ENCODE measurements around the gene RLN3.
"Not testable (repeated sequence)": the region's sequence is repeated elsewhere in the genome, so short reads cannot be mapped to it uniquely, and the experiment has no call there.

The RLN3 gene

GRCh38 chr19:14021474-14021873 lies 6.5 kb upstream of the RLN3 start:
- no peak for DNase-seq (ENCODE audit: low spot score)

DNA sequence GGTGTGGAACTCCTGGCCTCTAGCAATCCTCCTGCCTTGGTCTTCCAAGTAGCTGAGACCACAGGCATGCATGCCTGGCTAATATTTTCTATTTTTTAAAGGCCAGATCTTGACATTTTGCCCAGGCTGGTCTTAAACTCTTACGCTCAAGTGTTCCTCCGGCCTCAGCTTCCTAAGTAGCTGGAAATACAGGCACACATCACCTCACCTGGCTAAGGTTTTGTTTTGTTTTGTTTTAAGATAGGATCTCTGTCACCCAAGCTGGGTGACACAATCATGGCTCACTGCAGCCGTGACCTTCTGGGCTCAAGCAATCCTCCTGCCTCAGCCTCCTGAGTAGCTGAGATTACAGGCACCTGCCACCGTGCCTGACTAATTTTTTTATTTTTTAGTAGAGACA lies 5.5 kb upstream of the RLN3 start:
- no peak for DNase-seq (ENCODE audit: low spot score)

DNA sequence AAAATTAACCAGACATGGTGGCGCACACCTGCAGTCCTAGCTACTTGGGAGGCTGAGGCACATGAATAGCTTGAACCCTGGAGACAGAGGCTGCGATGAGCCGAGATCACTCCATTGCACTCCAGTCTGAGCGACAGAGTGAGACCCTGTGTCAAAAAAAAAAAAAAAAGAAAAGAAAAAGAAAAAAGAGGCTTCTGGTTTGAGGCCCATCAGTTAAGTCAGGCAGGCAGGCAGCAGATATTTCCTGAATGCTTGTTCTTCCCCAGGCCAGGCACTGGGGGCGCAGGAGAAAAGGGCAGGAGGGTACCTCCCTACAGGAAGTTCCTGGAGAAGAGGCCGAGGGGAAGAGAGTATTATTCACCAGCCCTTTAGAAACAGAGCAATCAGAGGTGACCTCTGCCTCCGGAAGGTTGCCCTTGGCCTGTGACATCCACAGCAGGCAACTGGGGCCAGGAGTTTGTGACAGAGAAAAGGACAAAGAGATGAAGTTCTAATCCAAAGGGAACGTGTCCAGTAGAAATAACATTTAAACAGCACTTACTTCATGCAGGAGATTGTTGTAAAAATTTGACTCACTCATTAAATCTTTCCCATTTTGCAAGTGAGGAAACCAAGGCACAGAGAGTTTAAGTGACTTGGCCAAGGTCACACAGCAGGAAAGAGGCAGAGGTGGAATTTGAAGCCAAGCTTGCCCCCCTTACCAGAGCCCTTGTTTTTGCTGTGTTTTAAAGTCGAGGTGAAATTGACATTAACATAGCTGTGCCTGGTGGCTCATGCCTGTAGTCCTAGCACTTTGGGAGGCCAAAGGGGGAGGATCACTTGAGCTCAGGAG lies 4.3 kb upstream of the RLN3 start:
- peak; percentile 71 for DNase-seq (ENCODE audit: low spot score)

DNA sequence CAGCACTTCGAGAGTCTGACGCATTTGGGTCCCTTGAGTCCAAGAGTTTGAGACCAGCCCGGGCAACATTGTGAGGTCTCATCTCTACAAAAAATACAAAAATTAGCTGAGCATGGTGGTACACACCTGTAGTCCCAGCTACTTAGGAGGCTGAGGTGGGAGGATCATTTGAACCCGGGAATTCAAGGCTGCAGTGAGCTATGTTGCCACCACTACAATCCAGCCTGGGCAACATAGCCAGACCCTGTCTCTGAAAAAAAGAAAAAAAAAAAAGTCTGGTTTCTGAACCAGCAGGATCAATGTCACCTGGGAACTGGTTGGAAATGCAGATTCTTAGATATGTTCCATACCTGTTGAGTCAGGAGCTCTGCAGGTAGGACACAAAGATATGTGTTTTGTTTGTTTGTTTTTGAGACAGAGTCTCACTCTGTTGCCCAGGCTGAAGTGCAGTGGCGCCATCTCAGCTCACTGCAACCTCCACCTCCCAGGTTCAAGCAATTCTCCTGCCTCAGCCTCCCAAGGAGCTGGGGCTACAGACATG lies 1.2 kb upstream of the RLN3 start:
- DNase-seq (ENCODE audit: low spot score): not testable (repeated sequence)

DNA sequence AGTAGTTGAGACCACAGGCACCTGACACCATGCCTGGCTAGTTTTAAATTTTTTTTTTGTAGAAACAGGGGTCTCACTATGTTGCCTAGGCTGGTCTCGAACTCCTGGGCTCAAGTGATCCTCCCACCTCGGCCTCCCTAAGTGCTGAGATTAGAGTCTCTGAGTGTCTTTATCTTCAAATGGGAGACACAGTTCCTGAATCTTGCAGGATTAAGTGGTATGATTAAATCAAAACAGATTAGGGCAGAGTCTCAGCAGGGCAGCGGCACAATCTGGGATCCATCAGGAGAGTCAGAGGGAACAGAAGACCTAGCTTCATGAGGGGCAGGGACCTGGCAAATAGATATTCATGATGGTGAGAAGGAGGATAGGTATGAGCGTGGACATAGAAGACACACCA lies 953 bp downstream of the RLN3 start:
- no peak for DNase-seq (ENCODE audit: low spot score)

DNA sequence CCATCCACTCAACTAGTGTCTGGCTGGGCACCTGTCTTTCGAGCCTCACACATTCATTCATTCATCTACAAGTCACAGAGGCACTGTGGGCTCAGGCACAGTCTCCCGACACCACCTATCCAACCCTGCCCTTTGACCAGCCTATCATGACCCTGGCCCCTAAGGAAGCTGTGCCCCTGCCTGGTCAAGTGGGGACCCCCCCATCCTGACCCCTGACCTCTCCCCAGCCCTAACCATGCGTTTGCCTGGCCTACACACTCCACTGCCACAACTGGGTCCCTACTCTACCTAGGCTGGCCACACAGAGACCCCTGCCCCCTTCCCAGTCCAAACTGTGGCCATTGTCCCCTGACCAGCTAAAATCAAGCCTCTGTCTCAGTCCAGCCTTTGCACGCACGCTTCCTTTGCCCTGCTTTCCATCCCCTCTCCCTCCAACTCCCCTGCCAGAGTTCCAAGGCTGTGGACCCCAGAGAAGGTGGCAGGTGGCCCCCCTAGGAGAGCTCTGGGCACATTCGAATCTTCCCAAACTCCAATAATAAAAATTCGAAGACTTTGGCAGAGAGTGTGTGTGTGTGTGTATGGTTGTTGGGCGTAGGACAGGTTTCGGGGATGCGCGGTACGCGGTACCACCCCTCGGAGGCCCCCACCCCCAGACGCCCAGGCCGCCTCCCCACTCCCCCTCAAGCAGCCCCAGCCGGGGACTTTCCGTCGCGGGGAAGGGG lies 3.2 kb downstream of the RLN3 start:
- no peak for DNase-seq (ENCODE audit: low spot score)

DNA sequence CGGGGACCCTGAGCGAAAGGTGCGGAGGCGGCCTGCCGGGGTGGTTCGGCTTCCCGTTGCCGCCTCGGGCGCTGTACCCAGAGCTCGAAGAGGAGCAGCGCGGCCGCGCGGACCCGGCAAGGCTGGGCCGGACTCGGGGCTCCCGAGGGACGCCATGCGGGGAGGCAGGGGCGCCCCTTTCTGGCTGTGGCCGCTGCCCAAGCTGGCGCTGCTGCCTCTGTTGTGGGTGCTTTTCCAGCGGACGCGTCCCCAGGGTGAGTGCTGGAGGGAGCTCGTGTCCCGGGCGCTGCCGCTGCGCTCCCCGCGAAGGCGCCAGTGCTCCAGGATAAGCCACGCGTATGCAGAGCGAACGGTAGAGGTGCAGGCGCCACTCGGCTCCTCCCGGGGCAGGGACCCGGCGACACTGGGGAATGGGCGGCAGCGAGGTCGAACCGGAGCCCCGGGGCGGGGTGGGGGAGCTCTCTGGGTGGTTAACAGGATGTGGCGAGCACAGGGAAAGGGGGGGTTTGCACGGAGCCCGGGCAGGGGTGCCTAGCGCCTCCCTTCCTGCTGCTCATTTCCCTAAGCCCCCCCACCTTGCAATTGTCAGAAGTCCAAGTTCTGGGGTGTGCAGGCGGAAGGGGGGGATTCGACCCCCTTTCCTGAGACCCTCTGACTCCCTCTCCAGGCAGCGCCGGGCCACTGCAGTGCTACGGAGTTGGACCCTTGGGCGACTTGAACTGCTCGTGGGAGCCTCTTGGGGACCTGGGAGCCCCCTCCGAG lies 4.0 kb downstream of the RLN3 start, which contains the start of gene IL27RA:
IL27RA (plus strand) TSS at position 44 of the 762 bp plus-strand sequence; CDS start at position 155, 111 bp downstream.
- peak; percentile 34 for DNase-seq (ENCODE audit: low spot score)

GRCh38 chr19:14033946-14034345 lies 6.0 kb downstream of the RLN3 start:
- DNase-seq (ENCODE audit: low spot score): no peak

DNA sequence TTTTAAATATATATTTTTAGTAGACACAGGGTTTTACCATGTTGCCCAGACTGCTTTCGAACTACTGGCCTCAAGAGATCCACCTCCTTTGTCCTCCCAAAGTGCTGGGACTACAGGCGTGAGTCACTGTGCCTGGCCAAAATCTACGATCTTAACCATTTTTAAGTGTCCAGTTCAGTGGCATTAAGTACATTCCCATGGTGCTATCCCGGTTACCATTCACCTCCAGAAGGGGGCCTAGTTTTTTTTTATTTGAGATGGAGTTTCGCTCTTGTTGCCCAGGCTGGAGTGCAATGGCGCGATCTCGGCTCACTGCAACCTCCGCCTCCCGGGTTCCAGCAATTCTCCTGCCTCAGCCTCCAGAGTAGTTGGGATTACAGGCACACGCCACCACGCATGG lies 7.2 kb downstream of the RLN3 start:
- not testable (repeated sequence) for DNase-seq (ENCODE audit: low spot score)

DNA sequence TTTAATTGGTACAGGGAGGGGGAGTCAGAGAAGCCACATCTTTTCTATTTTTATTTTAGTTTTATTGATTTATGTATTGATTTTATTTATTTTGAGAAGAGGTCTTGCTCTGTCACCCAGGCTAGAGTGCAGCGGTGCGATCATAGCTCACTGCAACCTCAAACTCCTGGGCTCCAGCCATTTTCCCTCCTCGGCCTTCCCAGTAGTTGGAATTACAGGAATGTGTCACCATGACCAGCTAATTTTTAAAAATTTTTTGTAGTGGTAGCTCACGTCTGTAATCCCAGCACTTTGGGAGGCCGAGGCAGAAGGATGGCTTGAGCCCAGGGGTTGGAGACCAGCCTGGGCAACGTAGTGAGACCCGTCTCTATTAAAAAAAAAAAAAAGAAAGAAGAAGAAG lies 7.8 kb downstream of the RLN3 start:
- DNase-seq (ENCODE audit: low spot score): no peak

DNA sequence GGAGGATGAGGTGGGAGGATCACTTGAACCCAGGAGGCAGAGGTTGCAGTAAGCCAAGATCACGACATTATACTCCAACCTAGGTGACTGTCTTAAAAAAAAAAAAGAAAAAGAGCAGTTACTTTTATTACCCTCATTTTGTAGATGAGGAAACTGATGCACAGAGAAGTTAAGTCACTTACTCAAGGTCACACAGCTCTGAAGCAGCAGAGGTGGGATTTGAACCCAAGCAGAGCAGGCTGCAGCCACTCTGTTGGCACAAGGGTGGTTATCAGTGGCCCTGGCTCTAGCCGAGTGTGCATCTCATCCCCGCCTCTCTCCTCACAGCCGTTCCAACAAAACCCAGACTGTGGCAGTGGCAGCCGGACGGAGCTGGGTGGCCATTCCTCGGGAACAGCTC lies 11.2 kb downstream of the RLN3 start:
- no peak for DNase-seq (ENCODE audit: low spot score)

DNA sequence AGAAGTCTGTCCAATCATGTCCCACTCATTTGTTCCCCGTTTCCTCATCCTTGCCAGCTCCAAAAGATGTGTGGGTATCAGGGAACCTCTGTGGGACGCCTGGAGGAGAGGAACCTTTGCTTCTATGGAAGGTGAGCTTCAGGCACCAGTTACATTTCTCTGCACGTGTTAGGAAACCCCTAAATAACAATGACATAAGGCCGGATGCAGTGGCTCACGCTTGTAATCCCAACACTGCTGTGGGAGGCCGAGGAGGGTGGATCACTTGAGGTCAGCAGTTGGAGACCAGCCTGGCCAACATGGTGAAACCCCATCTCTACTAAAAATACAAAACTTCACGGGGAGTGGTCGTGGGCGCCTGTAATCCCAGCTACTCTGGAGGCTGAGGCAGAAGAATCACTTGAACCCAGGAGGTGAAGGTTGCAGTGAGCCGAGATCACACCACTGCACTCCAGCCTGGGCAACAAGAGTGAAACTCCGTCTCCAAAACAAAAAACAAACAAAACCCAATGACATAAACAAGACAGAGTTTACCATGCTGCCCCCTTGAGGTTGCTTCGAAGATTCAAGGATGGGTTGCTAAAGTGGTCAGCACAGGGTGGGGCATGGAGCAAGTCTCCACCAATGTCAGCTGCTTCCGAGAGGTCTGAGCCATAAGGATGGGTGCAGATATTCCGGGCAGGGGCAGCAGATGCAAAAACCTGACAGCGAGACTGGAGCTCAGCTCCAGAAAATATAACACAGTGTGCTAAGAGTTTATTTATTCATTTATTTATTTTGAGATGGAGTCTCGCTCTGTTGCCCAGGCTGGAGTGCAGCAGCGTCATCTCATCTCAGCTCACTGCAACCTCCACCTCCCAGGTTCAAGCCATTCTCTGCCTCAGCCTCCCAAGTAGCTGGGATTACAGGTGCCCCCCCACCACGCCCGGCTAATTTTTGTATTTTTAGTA lies 15.0 kb downstream of the RLN3 start:
- DNase-seq (ENCODE audit: low spot score): peak; percentile 66

- DNase-seq (ENCODE audit: low spot score): not testable (repeated sequence)
These were observed 19.9 kb downstream of the RLN3 start for GRCh38 chr19:14047866-14048265.

- no peak for DNase-seq (ENCODE audit: low spot score)
These were observed 20.6 kb downstream of the RLN3 start for GRCh38 chr19:14048443-14049153.

DNA sequence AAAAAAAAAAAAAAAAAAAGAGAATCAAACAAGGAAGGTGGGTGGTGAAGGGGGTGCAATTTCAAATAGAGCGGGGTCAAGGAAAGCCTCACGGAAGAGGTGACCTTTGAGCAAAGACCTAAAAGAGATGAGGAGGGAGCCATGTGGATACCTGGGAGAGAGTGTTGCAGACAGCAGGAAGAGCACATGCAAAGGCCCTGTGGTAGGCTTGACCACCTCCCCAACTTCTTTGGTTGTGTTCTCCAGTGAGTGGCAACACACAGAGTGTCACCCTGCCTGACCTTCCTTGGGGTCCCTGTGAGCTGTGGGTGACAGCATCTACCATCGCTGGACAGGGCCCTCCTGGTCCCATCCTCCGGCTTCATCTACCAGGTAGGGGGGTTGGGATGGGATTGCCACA lies 22.6 kb downstream of the RLN3 start:
- DNase-seq (ENCODE audit: low spot score): no peak

GRCh38 chr19:14050961-14051360 lies 23.0 kb downstream of the RLN3 start:
- not testable (repeated sequence) for DNase-seq (ENCODE audit: low spot score)

- DNase-seq (ENCODE audit: low spot score): no peak
These were observed 24.0 kb downstream of the RLN3 start for GRCh38 chr19:14051980-14052379.

DNA sequence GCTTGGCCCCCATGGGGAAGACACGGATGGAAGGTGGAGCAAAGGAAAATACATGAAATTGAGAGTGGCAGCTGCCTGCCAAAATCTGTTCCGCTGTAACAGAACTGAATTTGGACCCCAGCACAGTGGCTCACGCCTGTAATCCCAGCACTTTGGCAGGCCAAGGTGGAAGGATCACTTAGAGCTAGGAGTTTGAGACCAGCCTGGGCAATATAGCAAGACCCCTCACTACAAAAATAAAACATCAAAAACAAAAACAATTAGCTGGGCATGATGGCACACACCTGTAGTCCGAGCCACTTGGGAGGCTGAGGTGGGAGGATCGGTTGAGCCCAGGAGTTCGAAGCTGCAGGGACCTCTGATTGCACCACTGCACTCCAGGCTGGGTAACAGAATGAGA lies 24.5 kb downstream of the RLN3 start:
- no peak for DNase-seq (ENCODE audit: low spot score)

DNA sequence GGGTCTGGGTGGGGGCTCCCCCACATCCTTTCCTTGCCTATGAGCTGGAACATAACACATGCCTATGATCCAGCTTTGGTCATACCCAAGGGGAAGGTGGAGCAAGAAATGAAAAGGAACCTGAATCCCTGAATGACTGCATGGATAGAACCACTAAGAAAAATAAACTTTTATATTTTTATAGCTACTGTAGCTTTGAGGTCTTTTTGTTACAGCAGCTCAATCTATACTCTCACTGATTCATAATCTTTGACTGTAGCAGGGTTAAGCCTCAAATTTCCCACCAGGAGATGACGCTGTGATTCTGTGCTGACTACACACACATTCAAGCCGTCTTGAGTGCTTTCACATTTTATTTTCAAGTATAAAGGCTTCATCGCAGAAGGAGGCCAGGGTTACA lies 25.1 kb downstream of the RLN3 start:
- DNase-seq (ENCODE audit: low spot score): no peak

- DNase-seq (ENCODE audit: low spot score): no peak
These were observed 25.6 kb downstream of the RLN3 start for GRCh38 chr19:14053500-14053899.

DNA sequence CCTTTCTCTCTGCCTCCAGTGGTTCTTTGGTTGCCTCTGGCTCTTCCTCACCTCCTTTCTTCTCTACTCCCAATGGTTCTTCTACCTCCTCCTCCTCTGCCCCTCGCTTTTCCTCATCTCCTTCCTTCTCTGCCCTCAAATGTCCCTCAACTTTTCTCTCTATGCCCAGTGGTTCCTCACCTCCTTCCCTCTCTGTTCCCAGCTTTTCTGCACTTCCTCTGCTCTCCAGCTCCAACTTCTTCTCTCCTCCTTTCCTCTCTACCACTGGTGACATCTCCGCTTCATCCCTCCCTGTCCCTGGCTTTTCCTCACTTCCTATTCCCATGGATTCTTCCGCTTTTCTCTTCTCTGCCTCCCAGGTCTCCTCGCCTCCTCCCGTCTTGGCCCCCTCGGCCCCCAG lies 26.2 kb downstream of the RLN3 start:
- DNase-seq (ENCODE audit: low spot score): no peak
